ENCODE data around the gene PRRG2.

Gene PRRG2

GRCh38 chr19:49581007-49581508, at the start of gene PRRG2:
PRRG2 (plus strand) TSS chr19:49581316; CDS start chr19:49583220, 1,904 bp downstream.
- peak; percentile 76 for DNase-seq (ENCODE audit: low read depth)
- no peak for TF ChIP-seq CTCF (IDR thresholded peaks at IDR 0.05; ENCODE audit: insufficient read depth, low read depth, low read length, missing control alignments)
- H3K4me3 ChIP-seq (ENCODE audit: low read length) = peak within 1 kb of the TSS; percentile 93

GRCh38 chr19:49533551-49534488, 47.3 kb upstream of the PRRG2 start:
- peak; percentile 70 for DNase-seq (ENCODE audit: low read depth)
- TF ChIP-seq CTCF (IDR thresholded peaks at IDR 0.05; ENCODE audit: insufficient read depth, low read depth, low read length, missing control alignments) = peak; percentile 46
- peak overlapping the region; percentile 56 for H3K4me3 ChIP-seq (ENCODE audit: low read length)

- H3K4me3 ChIP-seq (ENCODE audit: low read length) = peak overlapping the region; percentile 56
- TF ChIP-seq CTCF (IDR thresholded peaks at IDR 0.05; ENCODE audit: insufficient read depth, low read depth, low read length, missing control alignments) = no peak
- DNase-seq (ENCODE audit: low read depth) = no peak
These were observed 46.3 kb upstream of the PRRG2 start for GRCh38 chr19:49534632-49535385.

GRCh38 chr19:49536921-49537462, 44.1 kb upstream of the PRRG2 start:
- no peak overlapping the region for H3K4me3 ChIP-seq (ENCODE audit: low read length)
- no peak for DNase-seq (ENCODE audit: low read depth)
- TF ChIP-seq CTCF (IDR thresholded peaks at IDR 0.05; ENCODE audit: insufficient read depth, low read depth, low read length, missing control alignments) = no peak

GRCh38 chr19:49538643-49539042, 42.5 kb upstream of the PRRG2 start:
- no peak for TF ChIP-seq CTCF (IDR thresholded peaks at IDR 0.05; ENCODE audit: insufficient read depth, low read depth, low read length, missing control alignments)
- no peak overlapping the region for H3K4me3 ChIP-seq (ENCODE audit: low read length)
- no peak for DNase-seq (ENCODE audit: low read depth)

GRCh38 chr19:49539192-49539952, 41.7 kb upstream of the PRRG2 start:
- H3K4me3 ChIP-seq (ENCODE audit: low read length) = no peak overlapping the region
- DNase-seq (ENCODE audit: low read depth) = no peak
- no peak for TF ChIP-seq CTCF (IDR thresholded peaks at IDR 0.05; ENCODE audit: insufficient read depth, low read depth, low read length, missing control alignments)
